Measurements from ENCODE around the gene PIK3AP1. TPM values are rescaled to one million over a fixed set of nuclear protein-coding genes. Genes with fewer than 3 reads are reported as not detected.
"Not testable (repeated sequence)": the region's sequence is repeated elsewhere in the genome, so short reads cannot be mapped to it uniquely, and the experiment has no call there.

The PIK3AP1 gene
- polyA plus RNA-seq, 1 of the 3 experiments (the other 2 are of a cell fraction), result 0.07 TPM

GRCh38 chr10:96681524-96681923 lies 38.8 kb downstream of the PIK3AP1 start:
- Histone ChIP-seq H3F3A (replicated peaks; ENCODE audit: insufficient read depth) (no peaks in the 10 kb centered on the region), H3K4me1 (ENCODE audit: control insufficient read depth in 1 of 2, insufficient read depth in 2 of 2, low read depth in 1 of 2, low read length in 1 of 2) (no peaks in the 10 kb centered on the region; a peak in 1 of 4 replicates), H4K20me1 (ENCODE audit: insufficient read depth) (no peaks in the 10 kb centered on the region), H3K9me3 (no peaks in the 10 kb centered on the region), H3K9ac (no peak overlapping the region), H2AFZ (ENCODE audit: low read depth) (no peak overlapping the region), H3K9me2 (no peaks in the 10 kb centered on the region), H3K36me3 (replicated peaks in 1 of 2; ENCODE audit: control insufficient read depth in 1 of 2, insufficient read depth in 2 of 2, low read length in 1 of 2) (no peaks in the 10 kb centered on the region), H3K79me2 (ENCODE audit: insufficient read depth) (no peaks in the 10 kb centered on the region), H3K4me3 (ENCODE audit: low read depth in 2 of 2, low read length in 1 of 2) (no peak overlapping the region), H3K27ac (ENCODE audit: low read depth in 2 of 2, low read length in 1 of 2) (no peak overlapping the region), H3K27me3 (ENCODE audit: insufficient read depth) (no peaks in the 10 kb centered on the region), H3K4me2 (no peak overlapping the region)
- DNase-seq, result no peak
- TF ChIP-seq RFX5 (IDR thresholded peaks at IDR 0.05; ENCODE audit: low read length) (no peak), FOXM1 (IDR thresholded peaks at IDR 0.05; ENCODE audit: low read depth) (no peak), RXRA (IDR thresholded peaks at IDR 0.05; ENCODE audit: borderline replicate concordance, low read depth) (no peak), CTCF (IDR thresholded peaks at IDR 0.05) (no peak), MEF2A (IDR thresholded peaks at IDR 0.05; ENCODE audit: borderline replicate concordance, low read depth) (no peak), REST (IDR thresholded peaks at IDR 0.05; ENCODE audit: low read depth, low read length) (no peak)
- 52% methylated on average over 3 of the region's 3 CpGs for WGBS (ENCODE audit: low lambda C conversion rate)
- ChIA-PET POLR2A (no interaction called here), CTCF (interaction anchor here (1.3 kb wide), 1 partner anchor 307 kb away, joined by 6 read pairs; no protein-coding TSS in a partner anchor)

GRCh38 chr10:96680463-96680862 lies 39.9 kb downstream of the PIK3AP1 start:
- H3K4me3 ChIP-seq (ENCODE audit: low read depth in 2 of 2, low read length in 1 of 2); H3K79me2 ChIP-seq (ENCODE audit: insufficient read depth); H3K27ac ChIP-seq (ENCODE audit: low read depth in 2 of 2, low read length in 1 of 2); H3K27me3 ChIP-seq (ENCODE audit: insufficient read depth); H3K9me3 ChIP-seq; H4K20me1 ChIP-seq (ENCODE audit: insufficient read depth); POLR2A ChIA-PET; H3F3A ChIP-seq (replicated peaks; ENCODE audit: insufficient read depth); CTCF ChIA-PET; H3K9me2 ChIP-seq; DNase-seq; H3K4me2 ChIP-seq; H3K4me1 ChIP-seq (ENCODE audit: control insufficient read depth in 1 of 2, insufficient read depth in 2 of 2, low read depth in 1 of 2, low read length in 1 of 2); H2AFZ ChIP-seq (ENCODE audit: low read depth); H3K36me3 ChIP-seq (replicated peaks in 1 of 2; ENCODE audit: control insufficient read depth in 1 of 2, insufficient read depth in 2 of 2, low read length in 1 of 2); H3K9ac ChIP-seq: not testable (repeated sequence)
- WGBS (ENCODE audit: low lambda C conversion rate), result 13% methylated on average over 1 of the region's 1 CpG
